ENCODE data around the gene NUP43. TPM values are rescaled to one million over a fixed set of nuclear protein-coding genes. Genes with fewer than 3 reads are reported as not detected.

Gene NUP43
- total RNA-seq, 2 donors from 2014 or later = 8.6 to 22.8 TPM

DNA sequence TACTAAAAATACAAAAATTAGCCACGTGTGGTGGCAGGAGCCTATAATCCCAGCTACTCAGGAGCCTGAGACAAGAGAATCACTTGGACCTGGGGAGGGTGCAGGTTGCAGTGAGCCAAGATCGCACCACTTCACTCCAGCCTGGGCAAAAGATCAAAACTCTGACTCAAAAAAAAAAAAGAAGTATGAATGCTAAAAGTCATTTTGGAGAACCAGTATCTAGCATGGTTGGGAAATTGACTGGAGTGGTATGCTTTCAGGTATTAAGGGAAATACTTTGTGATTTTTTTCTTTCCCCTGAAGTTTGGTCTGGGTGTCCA, 33.3 kb upstream of the NUP43 start:
- ATAC-seq (no peak), DNase-seq (no peak)
- Histone ChIP-seq H3K9me3 (no peaks in the 10 kb centered on the region), H3K27ac (no peak overlapping the region), H3K4me3 (no peak overlapping the region), H3K27me3 (no peaks in the 10 kb centered on the region), H3K36me3 (replicated peaks in 1 of 2; ENCODE audit: insufficient read depth in 1 of 2, low read depth in 2 of 2) (no peaks in the 10 kb centered on the region), H3K4me1 (no peaks in the 10 kb centered on the region)
- WGBS, 2 donors = 63 to 82% methylated on average over 2 of the region's 2 CpGs
- TF ChIP-seq POLR2A (IDR thresholded peaks at IDR 0.05) = no peak
- TF ChIP-seq, protein P1, sequence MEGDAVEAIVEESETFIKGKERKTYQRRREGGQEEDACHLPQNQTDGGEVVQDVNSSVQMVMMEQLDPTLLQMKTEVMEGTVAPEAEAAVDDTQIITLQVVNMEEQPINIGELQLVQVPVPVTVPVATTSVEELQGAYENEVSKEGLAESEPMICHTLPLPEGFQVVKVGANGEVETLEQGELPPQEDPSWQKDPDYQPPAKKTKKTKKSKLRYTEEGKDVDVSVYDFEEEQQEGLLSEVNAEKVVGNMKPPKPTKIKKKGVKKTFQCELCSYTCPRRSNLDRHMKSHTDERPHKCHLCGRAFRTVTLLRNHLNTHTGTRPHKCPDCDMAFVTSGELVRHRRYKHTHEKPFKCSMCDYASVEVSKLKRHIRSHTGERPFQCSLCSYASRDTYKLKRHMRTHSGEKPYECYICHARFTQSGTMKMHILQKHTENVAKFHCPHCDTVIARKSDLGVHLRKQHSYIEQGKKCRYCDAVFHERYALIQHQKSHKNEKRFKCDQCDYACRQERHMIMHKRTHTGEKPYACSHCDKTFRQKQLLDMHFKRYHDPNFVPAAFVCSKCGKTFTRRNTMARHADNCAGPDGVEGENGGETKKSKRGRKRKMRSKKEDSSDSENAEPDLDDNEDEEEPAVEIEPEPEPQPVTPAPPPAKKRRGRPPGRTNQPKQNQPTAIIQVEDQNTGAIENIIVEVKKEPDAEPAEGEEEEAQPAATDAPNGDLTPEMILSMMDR (IDR thresholded peaks at IDR 0.05) = no peak
- intact Hi-C loops (cut with DNase I) = no loop called here

DNA sequence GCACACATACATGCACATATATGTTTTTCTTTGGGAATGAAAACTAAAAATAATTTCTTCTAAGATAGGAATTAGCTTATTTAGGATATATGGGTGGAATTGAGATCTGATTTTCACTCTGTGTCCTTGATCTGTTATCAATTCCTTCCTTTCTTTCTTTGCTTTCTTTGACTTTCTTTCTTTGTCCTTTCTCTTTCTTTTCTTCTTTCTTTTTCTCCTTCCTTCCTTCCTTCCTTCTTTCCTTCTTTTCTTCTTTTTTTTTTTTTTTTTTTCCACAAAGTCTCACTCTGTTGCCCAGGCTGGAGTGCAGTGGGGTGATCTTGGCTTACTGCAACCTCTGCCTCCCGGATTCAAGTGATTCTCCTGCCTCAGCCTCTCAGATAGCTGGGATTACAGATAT, 31.3 kb upstream of the NUP43 start:
- no peak overlapping the region for H3K4me3 ChIP-seq
- no peak for DNase-seq
- intact Hi-C loops (cut with DNase I) = no loop called here
- WGBS, 2 donors = 100% methylated on average over 1 of the region's 1 CpG
- ATAC-seq = no peak
- H3K36me3 ChIP-seq (replicated peaks in 1 of 2; ENCODE audit: insufficient read depth in 1 of 2, low read depth in 2 of 2) = peaks cover 0 to 2% of the 10 kb centered on the region in 2 donors
- no peaks in the 10 kb centered on the region for H3K4me1 ChIP-seq
- no peak for TF ChIP-seq POLR2A (IDR thresholded peaks at IDR 0.05)
- TF ChIP-seq, protein P1 (IDR thresholded peaks at IDR 0.05) = no peak
- H3K9me3 ChIP-seq = no peaks in the 10 kb centered on the region
- no peak overlapping the region for H3K27ac ChIP-seq
- H3K27me3 ChIP-seq = no peaks in the 10 kb centered on the region

DNA sequence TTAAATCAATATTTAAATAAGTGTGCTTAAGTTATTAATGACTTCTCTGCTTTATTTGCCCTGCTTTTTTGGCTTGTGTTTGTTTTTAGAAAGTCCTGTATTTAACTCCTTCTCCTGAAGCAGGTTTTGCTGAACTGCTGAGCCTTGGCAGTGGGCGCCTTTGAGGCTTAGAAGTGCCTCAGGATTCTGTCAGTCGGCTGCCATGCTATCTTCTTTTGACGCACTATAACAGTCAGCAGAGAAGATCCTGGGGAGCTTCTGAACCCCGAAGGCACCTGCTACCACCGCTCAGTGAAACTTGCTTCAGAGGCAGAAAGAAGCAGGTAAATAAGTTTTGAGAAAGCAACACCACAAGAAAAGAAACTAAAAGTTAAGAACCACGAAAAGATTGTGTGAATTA, 25.6 kb upstream of the NUP43 start:
- whole genome bisulfite sequencing, 2 donors = 90 to 91% methylated on average over 6 of the region's 6 CpGs
- Histone ChIP-seq H3K36me3 (replicated peaks in 1 of 2; ENCODE audit: insufficient read depth in 1 of 2, low read depth in 2 of 2) (peaks cover 0 to 6% of the 10 kb centered on the region in 2 donors), H3K4me1 (peaks cover 11% of the 10 kb centered on the region), H3K27ac (no peak overlapping the region), H3K4me3 (no peak overlapping the region), H3K9me3 (no peaks in the 10 kb centered on the region), H3K27me3 (no peaks in the 10 kb centered on the region)
- DNase-seq (no peak), ATAC-seq (no peak)
- intact Hi-C loops (cut with DNase I) = no loop called here
- TF ChIP-seq, protein P1 (IDR thresholded peaks at IDR 0.05) = no peak
- TF ChIP-seq POLR2A (IDR thresholded peaks at IDR 0.05) = no peak

DNA sequence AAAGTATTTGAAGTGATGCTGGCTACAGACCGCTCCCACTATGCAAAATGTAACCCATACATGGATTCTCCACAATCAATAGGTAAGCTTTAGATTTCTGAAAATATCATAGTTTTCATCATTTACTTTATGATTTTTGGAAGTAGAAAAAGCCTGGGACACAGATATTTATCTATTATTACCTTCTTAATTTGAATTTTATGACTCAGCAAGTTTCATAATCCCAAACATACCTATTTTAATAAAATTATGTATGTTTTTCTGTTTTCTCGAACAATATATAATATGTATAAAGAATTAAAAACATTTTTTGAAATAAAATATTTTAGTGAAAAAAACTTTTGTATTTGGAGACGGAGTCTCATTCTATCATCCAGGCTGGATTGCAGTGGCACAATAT, 24.9 kb upstream of the NUP43 start:
- 92 to 96% methylated on average over 3 of the region's 3 CpGs for WGBS, 2 donors
- Histone ChIP-seq H3K27me3 (no peaks in the 10 kb centered on the region), H3K9me3 (no peaks in the 10 kb centered on the region), H3K4me3 (no peak overlapping the region), H3K36me3 (replicated peaks in 1 of 2; ENCODE audit: insufficient read depth in 1 of 2, low read depth in 2 of 2) (peaks cover 0 to 6% of the 10 kb centered on the region in 2 donors), H3K4me1 (peaks cover 11% of the 10 kb centered on the region), H3K27ac (no peak overlapping the region)
- TF ChIP-seq POLR2A (IDR thresholded peaks at IDR 0.05) = no peak
- TF ChIP-seq, protein P1 (IDR thresholded peaks at IDR 0.05) = no peak
- DNase-seq (no peak), ATAC-seq (no peak)
- intact Hi-C loops (cut with DNase I) = no loop called here

DNA sequence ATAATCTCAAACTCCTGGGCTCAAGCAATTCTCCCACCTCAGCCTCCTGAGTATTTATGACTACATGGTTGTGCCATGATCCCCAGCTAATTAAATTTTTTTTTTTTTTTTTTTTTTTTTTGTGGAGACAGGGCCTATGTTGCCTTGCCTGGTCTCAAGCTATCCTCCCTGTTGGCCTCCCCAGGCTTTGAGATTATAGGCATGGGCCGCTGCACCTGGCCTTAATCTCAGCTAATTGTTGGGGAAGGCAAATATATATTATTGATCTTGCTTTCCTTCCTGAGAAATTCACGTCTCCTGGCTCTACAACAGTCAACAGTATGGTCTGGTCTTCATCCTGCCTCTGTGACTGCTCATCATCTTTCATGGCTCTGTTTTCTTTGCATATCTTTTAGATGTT, 23.3 kb upstream of the NUP43 start:
- TF ChIP-seq, protein P1 (IDR thresholded peaks at IDR 0.05) = no peak
- TF ChIP-seq POLR2A (IDR thresholded peaks at IDR 0.05) = no peak
- ATAC-seq (no peak), DNase-seq (no peak)
- Histone ChIP-seq H3K4me1 (peaks cover 11% of the 10 kb centered on the region), H3K27ac (no peak overlapping the region), H3K27me3 (no peaks in the 10 kb centered on the region), H3K9me3 (no peaks in the 10 kb centered on the region), H3K4me3 (no peak overlapping the region), H3K36me3 (replicated peaks in 1 of 2; ENCODE audit: insufficient read depth in 1 of 2, low read depth in 2 of 2) (peaks cover 0 to 6% of the 10 kb centered on the region in 2 donors)
- 25% methylated on average over 2 of the region's 2 CpGs for WGBS, 2 donors
- intact Hi-C loops (cut with DNase I) = no loop called here
